ENCODE data around the gene PPP1R1C.

DNA sequence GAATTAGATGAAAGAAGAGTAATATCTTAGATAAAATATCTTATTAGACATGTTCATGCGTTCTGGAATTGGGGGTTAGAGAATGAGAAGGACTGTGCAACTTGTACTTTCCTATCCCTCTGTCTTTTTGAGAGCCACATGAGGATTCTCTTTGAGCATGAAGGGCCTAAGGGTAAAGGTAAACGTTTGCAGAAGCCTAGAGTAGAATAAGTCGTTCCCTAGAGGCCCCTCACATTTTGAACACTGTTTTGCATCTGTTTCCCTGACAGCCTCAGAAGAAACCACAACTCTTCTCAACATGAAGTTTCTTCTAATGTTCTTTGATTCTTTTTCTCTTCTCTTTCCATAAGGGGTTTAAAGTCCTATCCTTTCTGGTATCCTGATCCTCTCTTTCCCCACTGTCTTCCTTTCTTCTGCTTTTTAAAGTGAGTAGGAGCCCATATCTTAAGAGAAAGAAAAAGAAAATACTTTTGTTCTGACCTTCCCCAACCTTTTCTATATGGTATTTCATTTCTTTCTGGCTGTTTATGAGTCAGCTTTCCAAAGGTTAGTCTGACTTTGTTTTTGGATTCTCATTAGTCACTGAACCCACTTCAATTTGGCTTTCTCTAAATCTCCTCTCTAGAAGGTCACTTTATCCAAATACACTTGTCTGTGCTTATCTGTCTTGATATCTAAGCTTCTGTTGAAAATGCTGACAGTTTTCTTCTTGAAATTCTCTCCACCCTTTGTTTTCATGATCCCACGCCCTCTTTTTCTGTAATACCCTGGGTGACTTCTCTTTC lies 34.8 kb downstream of the PPP1R1C start:
- no peak for TF ChIP-seq EZH2phosphoT487 (conservative IDR thresholded peaks at IDR 0.05; ENCODE audit: low read length)
- TF ChIP-seq CTCF (IDR thresholded peaks at IDR 0.05; ENCODE audit: insufficient read depth, low read length, poor library complexity, severe bottlenecking), result no peak
